Measurements from ENCODE around the gene AKNA.
"Not testable (repeated sequence)": the region's sequence is repeated elsewhere in the genome, so short reads cannot be mapped to it uniquely, and the experiment has no call there.

The AKNA gene

GRCh38 chr9:114341152-114341830 lies 46.5 kb downstream of the AKNA start:
- DNase-seq (ENCODE audit: low read depth in 2 of 2) = no peak

- DNase-seq (ENCODE audit: low read depth in 2 of 2) = no peak
Measured at GRCh38 chr9:114339130-114339908, 48.5 kb downstream of the AKNA start.

GRCh38 chr9:114338187-114338586 lies 49.6 kb downstream of the AKNA start:
- no peak for DNase-seq (ENCODE audit: low read depth in 2 of 2)

GRCh38 chr9:114336699-114337395 lies 50.9 kb downstream of the AKNA start:
- no peak for DNase-seq (ENCODE audit: low read depth in 2 of 2)

- DNase-seq (ENCODE audit: low read depth in 2 of 2) = no peak
Measured at GRCh38 chr9:114336157-114336556, 51.6 kb downstream of the AKNA start.

GRCh38 chr9:114335745-114336144 lies 52.0 kb downstream of the AKNA start:
- DNase-seq (ENCODE audit: low read depth in 2 of 2) = no peak

GRCh38 chr9:114334490-114334889 lies 53.3 kb downstream of the AKNA start:
- no peak for DNase-seq (ENCODE audit: low read depth in 2 of 2)

- DNase-seq (ENCODE audit: low read depth in 2 of 2) = not testable (repeated sequence)
Measured at GRCh38 chr9:114333718-114334117, 54.1 kb downstream of the AKNA start.

GRCh38 chr9:114332474-114333040 lies 55.2 kb downstream of the AKNA start:
- DNase-seq (ENCODE audit: low read depth in 2 of 2) = not testable (repeated sequence)

GRCh38 chr9:114331229-114332195 lies 56.3 kb downstream of the AKNA start:
- not testable (repeated sequence) for DNase-seq (ENCODE audit: low read depth in 2 of 2)

- DNase-seq (ENCODE audit: low read depth in 2 of 2) = no peak
Measured at GRCh38 chr9:114330636-114331035, 57.1 kb downstream of the AKNA start.

GRCh38 chr9:114329625-114330022 lies 58.2 kb downstream of the AKNA start, which contains the start of gene ORM2:
Gene ORM2 (plus strand): TSS chr9:114329869. CDS start chr9:114329905, 36 bp downstream.
- DNase-seq (ENCODE audit: low read depth in 2 of 2) = not testable (repeated sequence)

- not testable (repeated sequence) for DNase-seq (ENCODE audit: low read depth in 2 of 2)
Measured at GRCh38 chr9:114328937-114329624, 58.7 kb downstream of the AKNA start.

- not testable (repeated sequence) for DNase-seq (ENCODE audit: low read depth in 2 of 2)
Measured at GRCh38 chr9:114328357-114328820, 59.4 kb downstream of the AKNA start.

- DNase-seq (ENCODE audit: low read depth in 2 of 2) = no peak
Measured at GRCh38 chr9:114327749-114328148, 60.0 kb downstream of the AKNA start.

- DNase-seq (ENCODE audit: low read depth in 2 of 2) = not testable (repeated sequence)
Measured at GRCh38 chr9:114325684-114326254, 62.0 kb downstream of the AKNA start.

GRCh38 chr9:114324965-114325364 lies 62.8 kb downstream of the AKNA start:
- not testable (repeated sequence) for DNase-seq (ENCODE audit: low read depth in 2 of 2)

- DNase-seq (ENCODE audit: low read depth in 2 of 2) = no peak
Measured at GRCh38 chr9:114324492-114324891, 63.3 kb downstream of the AKNA start.

- DNase-seq (ENCODE audit: low read depth in 2 of 2) = not testable (repeated sequence)
Measured at GRCh38 chr9:114323849-114324248, 63.9 kb downstream of the AKNA start.
